GM18907 (cell line): ENCODE results near the gene LRRK1.
"Not testable (repeated sequence)": the region's sequence is repeated elsewhere in the genome, so short reads cannot be mapped to it uniquely, and the experiment has no call there.

Source experiments
- ATAC-seq: cut with Tn5 transposase; IDR thresholded peaks from one replicate; pipeline ENCODE4 v1.9.1; 2021; ENCODE audit warnings: mild to moderate bottlenecking, moderate library complexity; ENCODE audit not compliant: unreplicated experiment

LRRK1 gene

DNA sequence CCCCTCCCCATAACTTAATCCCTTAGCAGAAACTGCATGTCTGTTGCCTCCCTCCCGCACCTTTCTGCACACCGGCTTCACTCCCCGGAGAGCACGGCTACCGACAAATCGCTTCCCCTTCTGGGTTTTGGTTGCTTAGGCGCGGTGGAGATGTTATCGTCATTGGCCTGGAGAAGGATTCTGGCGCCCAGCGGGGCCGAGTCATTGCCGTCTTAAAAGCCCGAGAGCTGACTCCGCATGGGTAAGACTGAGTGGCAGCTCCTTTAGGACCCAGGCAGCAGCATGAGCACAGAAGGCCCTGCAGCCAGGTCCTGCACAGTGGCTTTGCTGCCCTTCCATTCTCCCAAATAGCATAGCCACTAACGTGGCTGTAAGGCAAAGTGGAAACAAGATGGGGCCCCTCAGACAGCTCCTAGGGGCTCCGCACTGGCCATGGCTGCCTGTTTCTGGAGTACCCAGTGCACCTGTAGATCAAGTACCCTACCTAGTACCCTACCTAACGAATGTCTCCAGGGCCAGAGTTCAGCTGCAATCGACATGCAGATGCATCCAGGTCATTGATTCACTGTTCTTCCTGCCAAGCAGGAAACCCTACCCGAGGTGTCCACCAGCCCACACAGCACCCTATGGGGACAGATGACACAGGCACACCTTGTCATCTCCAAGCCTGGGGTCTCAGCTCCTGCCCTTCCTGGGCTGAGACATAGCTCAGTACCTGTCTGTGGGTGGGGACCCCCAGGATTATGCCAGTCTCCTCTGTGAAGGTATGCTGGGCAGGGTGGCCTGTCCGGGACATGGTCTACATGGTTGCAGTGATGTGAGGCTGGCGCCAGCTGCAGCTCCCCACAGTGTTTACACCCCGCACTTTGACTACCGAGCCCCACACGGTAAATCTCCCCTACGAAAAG, 147.6 kb downstream of the LRRK1 start:
- ATAC-seq: no peak

DNA sequence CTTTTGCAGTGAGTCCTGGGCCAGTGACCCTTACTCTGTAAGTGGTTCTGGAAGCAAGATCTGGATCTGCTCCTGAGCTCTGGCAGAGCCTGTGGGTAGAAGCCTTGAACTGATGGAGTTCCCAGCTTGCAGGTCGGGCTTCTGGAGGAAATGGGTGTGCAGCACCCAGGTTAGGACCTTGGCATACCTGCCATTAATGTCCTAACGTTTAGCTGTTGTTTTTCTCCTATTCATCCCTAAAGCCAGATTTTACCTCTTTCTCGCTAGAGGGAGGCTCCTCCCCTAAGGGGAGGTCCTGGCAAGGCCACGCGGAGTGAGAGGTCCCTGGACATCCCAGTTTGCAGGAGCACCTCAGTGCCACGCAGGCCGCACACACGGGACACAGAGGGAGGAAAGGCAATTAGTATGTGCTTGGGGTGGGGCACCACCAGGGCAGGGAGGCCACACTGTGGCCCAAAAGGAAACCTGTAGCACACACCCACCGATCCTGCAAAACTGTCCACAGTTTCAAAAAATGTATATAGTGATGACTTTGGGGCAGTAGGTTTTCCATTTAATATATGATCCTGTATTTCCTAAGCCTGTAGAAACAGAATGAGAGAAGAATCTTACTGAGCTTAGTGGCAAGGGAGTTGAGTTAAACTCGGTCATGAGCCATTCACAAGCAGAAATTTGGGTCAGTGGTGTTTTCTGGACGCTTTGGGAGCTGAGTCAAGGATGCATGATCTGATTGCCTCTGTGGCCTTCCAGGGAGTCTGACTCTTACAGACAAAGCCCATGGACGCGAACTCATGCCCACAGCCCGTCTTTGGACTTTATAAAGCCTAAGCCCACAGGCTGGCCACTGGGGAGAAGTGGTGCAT, 148.7 kb downstream of the LRRK1 start:
- no peak for ATAC-seq

DNA sequence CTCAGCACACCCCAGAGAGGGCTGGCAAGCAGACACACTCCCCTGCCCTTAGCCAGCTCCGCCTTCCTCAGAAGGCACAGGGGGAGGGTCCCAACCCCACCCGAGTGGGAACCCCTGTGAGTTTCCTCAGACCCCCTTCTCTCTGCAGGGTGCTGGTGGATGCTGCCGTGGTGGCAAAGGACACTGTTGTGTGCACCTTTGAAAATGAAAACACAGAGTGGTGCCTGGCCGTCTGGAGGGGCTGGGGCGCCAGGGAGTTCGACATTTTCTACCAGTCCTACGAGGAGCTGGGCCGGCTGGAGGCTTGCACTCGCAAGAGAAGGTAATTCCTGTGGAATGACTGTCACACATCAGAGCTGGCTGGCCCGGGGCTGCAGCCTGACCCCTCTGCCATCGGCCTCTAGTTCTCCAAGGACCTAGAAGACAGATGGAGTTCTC, 149.4 kb downstream of the LRRK1 start:
- ATAC-seq: no peak

DNA sequence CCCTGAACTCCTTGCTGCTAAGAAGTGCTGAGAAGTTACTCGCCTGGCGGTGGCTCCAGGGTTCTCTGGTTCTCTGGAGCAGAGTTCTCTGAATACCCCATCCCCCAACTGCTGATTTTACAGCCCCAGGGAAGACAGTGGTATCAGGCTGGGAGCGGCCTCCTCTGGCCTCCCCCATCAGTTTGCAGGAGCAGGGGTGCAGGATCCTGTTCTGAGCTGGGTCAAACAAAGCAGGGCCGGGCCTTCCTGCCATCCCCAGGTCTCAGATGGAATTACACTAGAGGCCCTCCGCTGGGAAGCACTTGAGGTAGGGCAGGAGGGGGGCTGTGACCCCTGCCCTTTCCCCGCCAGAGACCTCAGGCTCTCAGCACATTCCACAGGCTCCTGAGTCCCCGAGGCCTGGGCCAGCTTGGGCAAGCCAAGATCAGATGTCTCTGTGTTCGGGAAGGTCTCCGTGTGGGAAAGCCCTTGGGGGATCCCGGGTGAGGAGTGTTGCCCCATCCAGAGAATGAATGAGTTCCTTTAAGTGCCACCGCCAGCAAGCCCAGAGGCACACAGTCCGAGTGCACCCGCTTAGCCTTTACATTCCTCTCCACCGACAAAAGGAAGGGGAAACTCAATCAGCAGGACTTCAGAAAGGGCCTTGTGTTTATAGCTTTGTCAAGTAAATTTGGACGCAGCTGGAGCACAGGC, 149.9 kb downstream of the LRRK1 start:
- no peak for ATAC-seq

DNA sequence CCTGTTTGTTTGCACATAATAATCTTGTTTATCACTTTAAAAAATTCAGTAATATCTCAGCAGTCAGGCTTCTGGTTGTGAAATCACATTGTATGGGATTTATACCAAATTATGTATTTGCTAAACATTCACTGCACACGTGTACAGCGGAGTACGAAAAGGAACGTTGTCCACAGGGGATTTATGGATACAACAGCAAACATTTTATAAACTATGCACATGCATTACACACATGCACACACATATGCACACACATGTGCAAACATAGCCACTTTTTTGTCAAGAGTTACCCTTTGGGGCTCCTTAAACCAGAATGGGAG, 150.5 kb downstream of the LRRK1 start:
- ATAC-seq: no peak

DNA sequence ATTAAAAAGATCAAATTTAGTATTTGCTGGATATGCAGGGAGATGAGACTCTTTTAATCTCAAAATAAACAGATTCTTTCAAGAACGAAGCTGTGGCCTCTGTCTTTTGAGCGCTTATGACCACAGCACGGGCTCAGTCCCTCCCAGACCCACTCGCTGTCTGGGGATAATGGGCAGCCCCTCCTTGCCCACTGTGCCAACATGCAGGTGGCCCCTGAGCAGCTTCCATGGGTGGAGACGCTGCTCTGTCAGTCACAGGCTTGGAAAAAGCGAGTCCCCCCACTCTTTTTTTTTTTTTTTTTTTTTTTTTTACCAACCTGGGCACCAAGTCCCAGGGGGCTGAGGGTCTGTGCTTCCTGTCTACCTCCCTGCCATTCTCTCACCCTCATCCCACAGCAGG, 150.9 kb downstream of the LRRK1 start:
- ATAC-seq: no peak

DNA sequence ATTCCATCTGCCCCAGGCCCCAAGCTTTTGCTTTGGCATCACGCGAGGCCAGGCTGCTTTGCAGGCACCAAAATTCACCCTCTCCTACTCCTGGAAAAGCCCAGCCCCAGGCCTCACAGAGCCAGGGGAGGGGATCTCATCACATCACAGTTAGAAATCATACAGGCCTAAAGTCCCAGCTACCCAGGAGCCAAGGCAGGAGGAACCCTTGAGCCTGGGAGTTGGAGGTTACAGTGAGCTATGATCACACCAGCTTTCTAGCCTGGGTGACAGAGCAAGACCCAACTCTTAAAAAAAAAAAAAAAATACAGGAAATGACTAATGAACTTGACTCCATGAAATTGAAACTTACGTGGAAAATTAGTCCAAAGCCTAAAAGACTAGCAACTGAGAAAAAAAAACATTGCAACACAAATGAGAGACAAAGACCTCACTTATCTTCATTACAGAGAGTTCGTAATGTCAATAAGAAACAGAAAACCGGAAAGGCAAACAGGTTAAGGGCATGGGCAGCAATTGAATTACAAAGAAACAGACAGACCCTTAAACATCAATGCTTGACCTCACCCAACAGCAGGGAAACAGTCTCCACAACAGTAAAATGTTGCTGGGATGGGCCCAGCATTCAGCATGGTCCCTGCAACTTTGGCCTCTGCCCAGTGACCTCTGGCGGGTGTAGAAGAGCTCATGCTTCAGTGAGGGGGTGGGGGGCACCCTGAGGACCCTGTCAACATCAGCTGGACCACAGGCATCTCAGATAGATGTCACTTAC, 151.5 kb downstream of the LRRK1 start:
- no peak for ATAC-seq

DNA sequence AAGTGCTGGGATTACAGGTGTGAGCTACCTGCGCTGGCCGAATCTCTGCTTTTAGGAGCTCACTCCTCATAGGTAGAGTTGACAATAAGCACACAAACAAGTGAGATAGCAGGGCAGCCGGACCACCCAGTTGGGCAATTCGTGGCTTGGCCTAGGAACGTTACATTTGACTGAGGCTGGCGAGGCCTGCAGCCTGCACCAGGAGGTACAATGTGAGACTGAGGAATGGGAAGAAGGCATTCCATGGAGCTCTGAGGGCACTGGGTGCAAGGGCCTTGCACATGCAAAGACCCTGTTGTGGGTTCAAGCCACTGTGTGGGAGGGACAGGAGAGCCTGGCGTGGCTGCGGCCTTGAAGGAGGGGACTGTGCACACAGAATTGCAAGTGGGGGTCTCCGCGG, 152.5 kb downstream of the LRRK1 start:
- ATAC-seq: no peak

DNA sequence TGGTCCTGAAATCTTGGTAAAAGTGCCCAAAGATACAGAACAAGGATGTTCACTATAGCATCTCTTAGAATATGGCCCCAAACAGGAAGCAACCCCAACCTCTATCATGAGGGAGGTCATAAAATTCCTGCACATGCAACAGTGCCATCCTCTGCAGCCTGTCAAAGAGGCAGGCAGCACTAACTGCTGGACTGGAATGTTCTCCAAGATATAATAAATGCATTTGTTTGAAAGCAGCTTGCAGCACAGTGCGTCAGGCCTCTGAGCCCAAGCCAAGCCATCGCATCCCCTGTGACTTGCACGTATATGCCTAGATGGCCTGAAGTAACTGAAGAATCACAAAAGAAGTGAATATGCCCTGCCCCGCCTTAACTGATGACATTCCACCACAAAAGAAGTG, 153.1 kb downstream of the LRRK1 start:
- ATAC-seq: not testable (repeated sequence)

DNA sequence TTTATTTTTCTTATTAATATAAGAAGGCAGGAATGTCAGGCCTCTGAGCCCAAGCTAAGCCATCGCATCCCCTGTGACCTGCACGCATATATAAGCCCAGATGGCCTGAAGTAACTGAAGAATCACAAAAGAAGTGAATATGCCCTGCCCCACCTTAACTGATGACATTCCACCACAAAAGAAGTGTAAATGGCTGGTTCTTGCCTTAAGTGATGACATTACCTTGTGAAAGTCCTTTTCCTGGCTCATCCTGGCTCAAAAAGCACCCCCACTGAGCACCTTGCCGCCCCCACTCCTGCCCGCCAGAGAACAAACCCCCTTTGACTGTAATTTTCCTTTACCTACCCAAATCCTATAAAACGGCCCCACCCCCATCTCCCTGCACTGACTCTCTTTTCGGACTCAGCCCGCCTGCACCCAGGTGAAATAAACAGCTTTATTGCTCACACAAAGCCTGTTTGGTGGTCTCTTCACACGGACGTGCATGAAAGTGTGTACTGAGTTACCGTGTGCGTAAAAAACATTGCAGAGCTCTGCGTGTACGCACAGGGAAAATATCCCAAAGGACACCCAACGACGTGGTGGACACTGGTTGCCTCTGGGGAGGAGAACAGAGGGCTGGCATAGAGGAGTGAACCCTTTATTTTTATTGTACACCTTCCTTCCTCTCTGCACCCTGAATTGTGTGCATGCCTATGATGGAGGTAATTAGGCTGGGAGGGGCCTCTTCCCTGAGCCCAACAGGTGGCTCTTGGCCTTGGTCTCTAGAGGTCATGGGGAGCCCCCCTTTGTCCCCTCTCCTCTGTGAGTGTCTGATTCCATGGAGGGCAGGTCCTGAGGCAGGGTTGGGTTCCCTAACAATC, 158.9 kb downstream of the LRRK1 start:
- not testable (repeated sequence) for ATAC-seq

DNA sequence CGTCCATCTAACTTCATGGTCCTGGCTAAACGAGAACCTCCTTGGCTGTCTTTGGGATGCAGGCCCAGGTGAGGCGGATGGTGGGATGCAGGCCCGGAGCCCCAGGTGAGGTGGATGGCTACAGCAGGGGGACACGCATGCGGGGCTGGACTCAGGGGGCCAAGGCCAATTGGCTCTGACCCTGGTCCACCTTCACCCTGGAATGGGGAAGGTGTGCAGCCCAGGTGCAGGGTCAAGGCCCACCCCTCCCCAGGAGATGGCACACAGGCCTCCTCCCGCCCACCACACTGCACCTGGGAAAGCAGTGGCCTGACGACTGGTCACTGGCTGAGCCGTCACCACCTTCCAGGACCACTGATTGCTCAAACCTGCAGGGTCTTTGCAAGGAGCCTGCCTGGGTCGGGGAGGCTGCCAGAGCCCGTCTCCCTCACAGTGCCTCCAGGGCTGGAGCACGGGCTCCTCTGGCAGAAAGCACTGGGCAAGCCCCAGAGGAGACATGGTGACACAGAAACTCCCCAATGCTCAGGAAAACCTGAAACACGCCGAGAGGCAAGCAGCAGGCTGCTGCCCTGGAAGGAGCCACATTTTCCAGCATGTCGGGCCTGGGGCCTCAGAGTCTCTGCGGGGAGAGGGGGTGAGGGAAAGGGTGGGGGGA, 159.6 kb downstream of the LRRK1 start:
- ATAC-seq: no peak

DNA sequence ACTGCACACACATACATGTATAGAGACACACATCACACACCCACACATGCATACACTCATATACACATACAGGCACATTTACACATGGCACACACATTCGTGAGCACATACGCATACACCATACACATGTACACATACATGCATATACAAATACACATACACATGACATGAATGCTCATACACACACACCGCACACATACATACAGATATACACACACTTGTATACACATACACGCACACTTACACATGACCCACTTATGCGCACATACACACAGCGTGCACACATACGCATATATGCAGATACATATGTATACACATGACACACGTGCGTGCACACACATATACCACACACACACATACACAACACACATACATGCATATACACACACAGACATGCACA, 162.7 kb downstream of the LRRK1 start:
- ATAC-seq: no peak

DNA sequence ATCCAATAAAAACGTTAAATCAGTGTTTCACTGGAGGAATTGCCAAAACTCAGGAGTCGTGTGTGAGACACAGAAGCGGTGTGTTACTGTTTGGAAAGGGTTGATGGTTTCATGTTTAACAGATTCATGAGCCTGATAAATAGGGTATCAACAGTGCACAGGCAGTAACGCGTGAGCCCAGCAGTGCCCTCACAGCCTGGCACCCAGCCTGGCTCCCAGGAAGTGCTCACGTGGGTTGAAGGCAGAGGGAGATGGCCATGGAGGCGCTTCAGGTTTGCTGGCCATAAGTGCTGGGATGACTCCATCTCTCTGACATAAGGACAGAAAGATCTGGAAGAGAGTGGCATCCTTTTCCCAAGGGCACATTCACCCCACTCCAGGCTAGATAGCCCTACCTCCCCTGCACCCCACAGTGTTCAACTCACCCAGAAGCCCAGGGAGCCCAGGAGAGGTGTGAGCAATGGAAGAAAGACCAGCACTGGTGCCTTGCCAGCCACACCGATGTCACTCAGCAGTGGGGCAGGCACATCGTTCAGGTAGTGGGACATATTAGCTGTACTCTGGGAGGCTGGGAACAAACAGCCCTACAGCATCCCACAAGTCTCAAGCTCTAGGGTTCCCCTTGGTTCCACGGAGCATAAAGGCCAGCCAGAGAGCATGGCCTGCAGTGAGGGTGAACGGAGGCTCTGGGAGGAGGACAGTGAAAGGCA, 164.3 kb downstream of the LRRK1 start:
- ATAC-seq: no peak

DNA sequence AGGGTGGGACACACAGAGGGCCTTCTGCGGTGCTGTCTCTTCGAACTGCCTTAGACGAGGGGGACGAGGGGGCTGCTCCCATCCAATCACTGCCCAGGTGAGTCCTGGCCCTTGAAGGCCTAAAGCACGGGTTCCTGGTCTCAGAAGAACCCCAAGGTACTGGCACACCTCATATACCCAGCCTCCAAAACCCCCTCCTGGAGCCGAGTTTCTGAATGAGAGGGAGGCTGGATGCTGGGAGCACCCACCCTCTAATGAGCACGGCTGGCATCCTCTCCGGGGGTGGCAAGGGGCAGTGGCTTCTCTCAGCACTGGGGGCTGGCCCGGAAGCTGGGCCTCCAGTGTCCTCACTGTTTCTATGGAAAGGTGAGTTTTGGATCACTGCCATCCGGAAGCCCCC, 165.6 kb downstream of the LRRK1 start:
- ATAC-seq: no peak

DNA sequence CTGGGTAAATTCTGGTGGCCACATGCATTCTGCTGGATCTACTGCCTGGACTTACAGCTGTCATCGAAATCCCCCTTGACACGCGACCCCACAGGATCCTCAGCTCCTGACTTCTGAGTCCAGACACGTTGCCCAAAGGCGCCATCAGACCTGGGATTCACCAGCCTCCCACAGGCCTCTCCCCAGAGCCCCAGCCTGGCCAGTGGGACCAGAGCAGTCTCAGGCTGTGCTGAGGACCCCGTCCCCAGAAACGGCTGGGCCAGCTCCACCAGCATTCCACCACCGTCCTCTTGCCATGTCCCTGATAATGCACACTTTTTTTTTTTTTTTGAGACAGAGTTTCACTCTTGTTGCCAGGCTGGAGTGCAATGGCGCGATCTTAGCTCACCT, 166.1 kb downstream of the LRRK1 start:
- ATAC-seq: no peak

DNA sequence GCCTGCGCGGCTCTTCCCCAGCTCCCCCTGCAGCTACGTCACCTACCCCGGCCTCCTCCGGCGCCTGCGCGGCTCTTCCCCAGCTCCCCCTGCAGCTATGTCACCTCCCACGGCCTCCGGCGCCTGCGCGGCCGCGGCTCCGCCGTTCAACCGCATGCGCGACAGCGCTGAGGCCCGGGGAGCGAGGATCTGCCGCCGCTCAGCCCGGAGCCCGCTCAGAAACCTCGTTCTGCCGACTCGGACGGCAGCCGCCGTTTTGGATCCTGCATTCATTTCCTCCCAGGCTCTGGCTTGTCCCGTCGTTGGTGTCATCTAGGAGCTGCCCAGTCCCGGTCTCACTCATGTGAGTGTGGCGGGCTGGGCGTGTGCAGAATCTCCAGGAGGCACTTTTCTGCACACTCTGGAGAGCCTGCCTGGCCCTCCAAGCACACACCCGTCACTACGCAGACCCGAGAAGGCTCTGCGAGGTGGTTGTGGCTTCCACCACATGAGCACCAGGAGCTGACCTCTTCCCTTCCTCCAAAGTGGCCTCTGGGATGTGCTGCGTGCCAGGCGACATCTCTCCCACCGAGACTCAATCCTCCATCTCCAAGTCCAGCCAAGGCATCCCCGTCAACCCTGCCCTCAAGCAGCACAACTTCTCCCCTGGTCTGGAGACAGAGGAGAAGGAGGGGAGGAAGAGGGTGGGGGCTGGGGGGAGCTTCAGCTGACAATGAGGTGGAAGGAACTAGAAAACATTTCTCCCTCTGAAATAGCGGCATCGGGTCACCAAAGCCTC, 167.4 kb downstream of the LRRK1 start:
- no peak for ATAC-seq

DNA sequence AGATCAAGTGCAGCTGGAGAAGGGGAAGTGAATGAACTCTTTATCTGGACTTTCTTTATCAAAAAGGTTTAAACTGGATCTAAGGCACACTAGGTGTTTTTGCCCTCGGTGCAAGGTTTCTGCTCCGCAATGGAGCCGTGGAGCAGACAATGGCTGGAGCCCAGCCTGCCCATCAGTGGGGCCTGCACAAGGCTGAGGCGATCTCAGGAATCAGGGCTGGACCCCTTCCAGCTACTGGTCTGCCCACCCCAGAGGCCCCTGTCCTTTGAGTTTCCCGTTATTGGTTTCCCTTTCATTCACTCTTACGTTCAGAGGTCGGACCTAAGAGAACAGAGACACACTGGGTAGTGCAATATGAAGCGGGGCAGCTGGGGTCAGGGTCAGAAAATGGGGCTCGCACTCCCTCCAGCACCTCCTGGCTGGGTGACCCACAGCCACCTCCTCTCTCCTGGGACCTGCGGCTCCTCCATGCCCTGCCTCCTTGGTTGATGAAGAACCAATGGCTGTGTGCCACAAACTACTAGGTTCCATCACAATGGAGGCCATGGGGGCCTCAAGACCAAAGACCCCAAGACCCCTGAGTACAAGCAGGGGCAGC, 168.1 kb downstream of the LRRK1 start:
- ATAC-seq: no peak

DNA sequence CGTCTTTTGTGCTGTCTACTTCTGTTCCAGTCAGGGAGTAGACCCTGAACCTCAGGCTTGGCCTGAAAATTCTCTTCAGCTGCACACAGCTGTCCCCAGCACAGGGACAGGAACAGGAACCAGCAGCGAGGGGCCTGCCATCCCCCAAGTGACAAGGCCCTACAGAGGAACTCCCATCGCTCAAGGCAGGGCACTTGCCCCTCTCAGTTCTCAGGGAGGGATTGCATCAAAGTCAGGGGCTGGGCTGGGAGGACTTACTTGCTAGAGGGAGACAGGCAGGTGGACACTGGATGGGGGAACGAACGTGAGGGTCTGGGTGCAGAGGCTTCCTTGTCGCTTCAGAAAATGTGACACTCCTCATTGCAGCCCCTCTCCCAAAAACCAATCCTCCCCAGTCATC, 169.1 kb downstream of the LRRK1 start:
- no peak for ATAC-seq
